Measurements from ENCODE around the gene RASA3. TPM values are rescaled to one million over a fixed set of nuclear protein-coding genes. Genes with fewer than 3 reads are reported as not detected.

Gene RASA3
- total and polyA plus RNA-seq, 2 of the 4 experiments (the other 2 are of a cell fraction): 21.0 to 31.4 TPM

DNA sequence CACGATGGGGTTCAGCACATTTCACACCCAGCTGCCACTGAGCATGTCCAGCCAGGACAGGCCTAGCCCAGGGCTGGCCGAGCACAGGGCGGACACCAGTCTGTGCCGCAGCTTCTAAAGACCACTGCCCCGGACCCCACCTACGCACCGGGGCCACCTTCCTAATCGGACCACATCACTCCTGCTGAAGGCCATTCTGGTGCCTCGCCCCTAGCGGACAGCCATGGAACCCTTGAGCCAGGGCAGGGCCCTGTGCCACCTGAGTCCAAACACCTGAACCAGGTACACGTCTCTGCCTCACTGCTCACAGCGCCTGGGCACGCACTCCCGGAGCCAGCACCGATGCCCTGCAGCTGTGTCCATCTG is 150.1 kb downstream of the RASA3 start:
- no peak overlapping the region for H2BK15ac ChIP-seq (ENCODE audit: low read depth, low read length)
- DNase-seq (no peak), ATAC-seq (ENCODE audit: low read depth) (no peak)
- CTCF ChIA-PET: no interaction called here
- H3K36me3 ChIP-seq (ENCODE audit: control insufficient read depth, insufficient read depth, low read length): peaks cover 52% of the 10 kb centered on the region
- no TSS peak for BruUV-seq (replicated peaks)
- H3K9ac ChIP-seq (ENCODE audit: low read depth, low read length): no peak overlapping the region
- peaks cover 3% of the 10 kb centered on the region for H3K4me1 ChIP-seq (ENCODE audit: control insufficient read depth, insufficient read depth, low read length)
- H2BK5ac ChIP-seq (ENCODE audit: low read depth, low read length, poor library complexity, severe bottlenecking): no peak overlapping the region
- no peak overlapping the region for H3K4me2 ChIP-seq (ENCODE audit: low read depth, low read length)
- H2BK20ac ChIP-seq (ENCODE audit: low read depth, low read length): no peak overlapping the region
- WGBS, 2 experiments (ENCODE audit: extremely low coverage in 2 of 2, insufficient read length in 1 of 2): 100% methylated on average over 3 of the region's 15 CpGs; no CpG with 5 or more reads in 1 of the 2 experiments
- H2AFZ ChIP-seq (replicated peaks; ENCODE audit: low read length, poor library complexity): peak overlapping the region; percentile 32
- no peak overlapping the region for H3K4ac ChIP-seq (ENCODE audit: low read depth, low read length)
- no peak overlapping the region for H2AK5ac ChIP-seq (ENCODE audit: low read depth, low read length)
- no peaks in the 10 kb centered on the region for H3K9me3 ChIP-seq (ENCODE audit: control insufficient read depth, insufficient read depth, low read length)
- peaks cover 19% of the 10 kb centered on the region for H3K9me1 ChIP-seq (ENCODE audit: insufficient read depth, low read length)
- H3K23ac ChIP-seq (ENCODE audit: low read depth, low read length): no peak overlapping the region
- H3K4me3 ChIP-seq (ENCODE audit: insufficient read depth, low read depth, low read length): no peak overlapping the region
- H2BK120ac ChIP-seq (ENCODE audit: low read depth, low read length): no peak overlapping the region
- H3K14ac ChIP-seq (replicated peaks; ENCODE audit: low read depth, low read length): no peak overlapping the region
- in situ Hi-C loops (cut with MboI; ENCODE audit: low sequenced_read_pairs): no loop called here
- H2AK9ac ChIP-seq (replicated peaks; ENCODE audit: low read depth, low read length, poor library complexity): peak overlapping the region; percentile 72
- no peak overlapping the region for H3K27ac ChIP-seq (ENCODE audit: insufficient read depth, low read length)
- H4K20me1 ChIP-seq (ENCODE audit: insufficient read depth, low read length): peaks cover 15% of the 10 kb centered on the region
- H4K5ac ChIP-seq (ENCODE audit: low read depth, low read length): no peak overlapping the region
- no peak for TF ChIP-seq RFX5 (IDR thresholded peaks at IDR 0.05; ENCODE audit: low read depth, low read length)
- no peak for TF ChIP-seq NFE2L2 (IDR thresholded peaks at IDR 0.05; ENCODE audit: low read depth, low read length)
- TF ChIP-seq RCOR1 (IDR thresholded peaks at IDR 0.05; ENCODE audit: insufficient replicate concordance, low read length): no peak
- TF ChIP-seq, protein P1, sequence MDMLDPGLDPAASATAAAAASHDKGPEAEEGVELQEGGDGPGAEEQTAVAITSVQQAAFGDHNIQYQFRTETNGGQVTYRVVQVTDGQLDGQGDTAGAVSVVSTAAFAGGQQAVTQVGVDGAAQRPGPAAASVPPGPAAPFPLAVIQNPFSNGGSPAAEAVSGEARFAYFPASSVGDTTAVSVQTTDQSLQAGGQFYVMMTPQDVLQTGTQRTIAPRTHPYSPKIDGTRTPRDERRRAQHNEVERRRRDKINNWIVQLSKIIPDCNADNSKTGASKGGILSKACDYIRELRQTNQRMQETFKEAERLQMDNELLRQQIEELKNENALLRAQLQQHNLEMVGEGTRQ (IDR thresholded peaks at IDR 0.05; ENCODE audit: low read depth, low read length): no peak
- no peak for TF ChIP-seq MAFK (IDR thresholded peaks at IDR 0.05; ENCODE audit: low read depth, low read length)
- TF ChIP-seq, protein P2, sequence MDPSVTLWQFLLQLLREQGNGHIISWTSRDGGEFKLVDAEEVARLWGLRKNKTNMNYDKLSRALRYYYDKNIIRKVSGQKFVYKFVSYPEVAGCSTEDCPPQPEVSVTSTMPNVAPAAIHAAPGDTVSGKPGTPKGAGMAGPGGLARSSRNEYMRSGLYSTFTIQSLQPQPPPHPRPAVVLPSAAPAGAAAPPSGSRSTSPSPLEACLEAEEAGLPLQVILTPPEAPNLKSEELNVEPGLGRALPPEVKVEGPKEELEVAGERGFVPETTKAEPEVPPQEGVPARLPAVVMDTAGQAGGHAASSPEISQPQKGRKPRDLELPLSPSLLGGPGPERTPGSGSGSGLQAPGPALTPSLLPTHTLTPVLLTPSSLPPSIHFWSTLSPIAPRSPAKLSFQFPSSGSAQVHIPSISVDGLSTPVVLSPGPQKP (IDR thresholded peaks at IDR 0.05; ENCODE audit: borderline replicate concordance, low read depth, low read length): no peak
- TF ChIP-seq FOS (IDR thresholded peaks at IDR 0.05; ENCODE audit: low read depth, low read length): no peak
- TF ChIP-seq, protein P3, sequence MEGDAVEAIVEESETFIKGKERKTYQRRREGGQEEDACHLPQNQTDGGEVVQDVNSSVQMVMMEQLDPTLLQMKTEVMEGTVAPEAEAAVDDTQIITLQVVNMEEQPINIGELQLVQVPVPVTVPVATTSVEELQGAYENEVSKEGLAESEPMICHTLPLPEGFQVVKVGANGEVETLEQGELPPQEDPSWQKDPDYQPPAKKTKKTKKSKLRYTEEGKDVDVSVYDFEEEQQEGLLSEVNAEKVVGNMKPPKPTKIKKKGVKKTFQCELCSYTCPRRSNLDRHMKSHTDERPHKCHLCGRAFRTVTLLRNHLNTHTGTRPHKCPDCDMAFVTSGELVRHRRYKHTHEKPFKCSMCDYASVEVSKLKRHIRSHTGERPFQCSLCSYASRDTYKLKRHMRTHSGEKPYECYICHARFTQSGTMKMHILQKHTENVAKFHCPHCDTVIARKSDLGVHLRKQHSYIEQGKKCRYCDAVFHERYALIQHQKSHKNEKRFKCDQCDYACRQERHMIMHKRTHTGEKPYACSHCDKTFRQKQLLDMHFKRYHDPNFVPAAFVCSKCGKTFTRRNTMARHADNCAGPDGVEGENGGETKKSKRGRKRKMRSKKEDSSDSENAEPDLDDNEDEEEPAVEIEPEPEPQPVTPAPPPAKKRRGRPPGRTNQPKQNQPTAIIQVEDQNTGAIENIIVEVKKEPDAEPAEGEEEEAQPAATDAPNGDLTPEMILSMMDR (conservative IDR thresholded peaks at IDR 0.05; ENCODE audit: low read depth, low read length): no peak
- no peak for TF ChIP-seq MAZ (IDR thresholded peaks at IDR 0.05; ENCODE audit: borderline replicate concordance, low read depth, low read length)
- TF ChIP-seq RAD21 (IDR thresholded peaks at IDR 0.05; ENCODE audit: low read length): no peak
- no peak for TF ChIP-seq POLR2A (IDR thresholded peaks at IDR 0.05; ENCODE audit: low read depth, low read length)
- no peak for TF ChIP-seq CHD1 (IDR thresholded peaks at IDR 0.05; ENCODE audit: low read depth, low read length)
- TF ChIP-seq BHLHE40 (IDR thresholded peaks at IDR 0.05; ENCODE audit: low read depth, low read length): no peak
- no peak for TF ChIP-seq MXI1 (IDR thresholded peaks at IDR 0.05; ENCODE audit: borderline replicate concordance, low read depth, low read length)
- TF ChIP-seq SMC3 (IDR thresholded peaks at IDR 0.05; ENCODE audit: low read depth, low read length): no peak
- no peak for TF ChIP-seq CEBPB (IDR thresholded peaks at IDR 0.05; ENCODE audit: low read depth, low read length)
- no peak overlapping the region for H4K8ac ChIP-seq (ENCODE audit: low read depth in 2 of 2, low read length in 2 of 2)
- dilution Hi-C loops (cut with HindIII; ENCODE audit: low sequenced_read_pairs, unreplicated experiment): no loop called here
- no peak overlapping the region for H3K18ac ChIP-seq (ENCODE audit: low read depth, low read length)
- intact Hi-C loops (cut with micrococcal nuclease): no loop called here
- no peak overlapping the region for H4K91ac ChIP-seq (ENCODE audit: insufficient read depth, low read depth, low read length)
- POLR2A ChIA-PET (ENCODE audit: unreplicated experiment): no interaction called here
- H3K79me1 ChIP-seq (ENCODE audit: low read depth in 1 of 2, low read length in 2 of 2): peaks cover 3 to 34% of the 10 kb centered on the region in 2 experiments; a peak in 3 of 4 replicates
- no peak overlapping the region for H3K56ac ChIP-seq (ENCODE audit: extremely low read depth, insufficient read depth, low read length)
- no peaks in the 10 kb centered on the region for H3K27me3 ChIP-seq (ENCODE audit: control insufficient read depth, insufficient read depth, low read length)

All from IMR-90 (cell line).